HG02981 (cell line): Measurements from ENCODE around the gene DIPK1B.
"Not testable (repeated sequence)": the region's sequence is repeated elsewhere in the genome, so short reads cannot be mapped to it uniquely, and the experiment has no call there.

Experiments
- ATAC-seq: cut with Tn5 transposase; IDR thresholded peaks from one replicate; pipeline ENCODE4 v1.9.1; 2021; ENCODE audit warnings: mild to moderate bottlenecking, moderate library complexity; ENCODE audit not compliant: unreplicated experiment

The DIPK1B gene

GRCh38 chr9:136748666-136749611 is 36.6 kb downstream of the DIPK1B start:
- ATAC-seq, result no peak

GRCh38 chr9:136750526-136750925 is 38.2 kb downstream of the DIPK1B start:
- ATAC-seq, result no peak

GRCh38 chr9:136751244-136751643 is 38.9 kb downstream of the DIPK1B start:
- no peak for ATAC-seq

GRCh38 chr9:136751814-136752213 is 39.4 kb downstream of the DIPK1B start:
- no peak for ATAC-seq

GRCh38 chr9:136753371-136754058 is 41.1 kb downstream of the DIPK1B start:
- no peak for ATAC-seq

- no peak for ATAC-seq
Measured at GRCh38 chr9:136754059-136754572, 41.7 kb downstream of the DIPK1B start.

- ATAC-seq, result no peak
Measured at GRCh38 chr9:136754626-136755301, 42.4 kb downstream of the DIPK1B start.

GRCh38 chr9:136755302-136756133 is 43.1 kb downstream of the DIPK1B start:
- not testable (repeated sequence) for ATAC-seq

- ATAC-seq, result no peak
Measured at GRCh38 chr9:136756134-136756438, 43.7 kb downstream of the DIPK1B start.

- no peak for ATAC-seq
Measured at GRCh38 chr9:136756836-136757235, 44.5 kb downstream of the DIPK1B start.

GRCh38 chr9:136757328-136757727 is 45.0 kb downstream of the DIPK1B start:
- no peak for ATAC-seq

- ATAC-seq, result no peak
Measured at GRCh38 chr9:136757751-136758140, 45.4 kb downstream of the DIPK1B start.

GRCh38 chr9:136759001-136759400 is 46.6 kb downstream of the DIPK1B start:
- ATAC-seq, result no peak

GRCh38 chr9:136759436-136760325 is 47.3 kb downstream of the DIPK1B start:
- no peak for ATAC-seq

GRCh38 chr9:136760424-136760823 is 48.1 kb downstream of the DIPK1B start:
- ATAC-seq, result no peak

- ATAC-seq, result not testable (repeated sequence)
Measured at GRCh38 chr9:136760834-136761544, 48.6 kb downstream of the DIPK1B start.

GRCh38 chr9:136761545-136761981 is 49.2 kb downstream of the DIPK1B start:
- ATAC-seq, result no peak

- no peak for ATAC-seq
Measured at GRCh38 chr9:136762221-136762691, 49.9 kb downstream of the DIPK1B start.
